OCI-LY1 (cell line): ENCODE data around the gene MCC.

Experiments
- CTCF ChIP-seq: fragments of 200-600 bp; sonication (generic), shearing (Covaris generic); IDR thresholded peaks from 2 replicates; pipeline ENCODE4 v1.5.1; 2017; ENCODE audit warnings: mild to moderate bottlenecking, antibody characterized with exemption, low read length, moderate library complexity, mixed read lengths
- EZH2 ChIP-seq: fragments of 200-600 bp; sonication (generic), shearing (Covaris generic); IDR thresholded peaks from 2 replicates; pipeline ENCODE4 v1.8.0; 2017; ENCODE audit warnings: borderline replicate concordance, mixed run types, mild to moderate bottlenecking, antibody characterized with exemption, low read length, moderate library complexity, mixed read lengths

DNA sequence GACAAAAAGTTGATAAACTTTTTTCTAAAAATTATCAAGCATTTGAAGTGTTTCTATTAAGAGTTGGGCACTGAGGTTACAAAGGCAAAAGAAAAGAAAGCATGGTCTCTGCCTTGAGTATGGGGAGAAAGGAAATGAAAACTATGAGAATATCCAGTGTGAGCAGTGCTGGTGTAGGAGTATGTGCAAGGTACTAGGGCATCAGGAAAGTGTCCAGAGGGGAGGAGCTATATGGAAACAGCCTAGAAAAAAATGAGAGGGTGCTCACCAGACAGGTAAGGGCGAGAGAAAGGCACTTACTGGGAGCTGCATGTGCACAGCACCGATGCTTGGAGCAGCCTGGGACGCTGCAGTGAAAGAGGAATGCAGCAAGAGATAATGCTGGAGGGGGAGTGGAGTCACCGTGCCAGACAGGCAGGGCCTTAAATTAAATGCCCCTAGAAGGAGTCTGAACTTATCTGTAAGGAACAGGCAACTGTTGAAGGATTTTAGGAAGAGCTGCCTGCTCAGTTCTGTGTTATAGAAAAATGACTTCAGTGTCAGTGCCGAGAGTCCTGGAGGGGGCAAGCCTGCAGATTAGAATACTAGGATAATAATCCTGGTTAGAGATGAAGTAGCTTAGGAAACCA lies 14.0 kb downstream of the MCC start:
- TF ChIP-seq CTCF (no peak), EZH2 (no peak)
